K562 (cell line): ENCODE results near the gene GRHPR. TPM values are rescaled to one million over a fixed set of nuclear protein-coding genes. Genes with fewer than 3 reads are reported as not detected.

Experiments
- ESRRB ChIP-seq: fragments of 250-450 bp; sonication (Bioruptor Pico); IDR thresholded peaks from 2 replicates; pipeline ENCODE4 v1.5.0; 2020; ENCODE audit warnings: mild to moderate bottlenecking, moderate library complexity, borderline replicate concordance
- KLF1 ChIP-seq: fragments of 450-650 bp; IDR thresholded peaks from 2 replicates; pipeline ENCODE4 v1.6.1; 2016; ENCODE audit warnings: missing genetic modification characterization, missing compliant biosample characterization
- RBM25 ChIP-seq: fragments of 200-400 bp; formaldehyde crosslinking; IDR thresholded peaks from 2 replicates; pipeline ENCODE4 v1.6.1; 2018; ENCODE audit warnings: low read length, low read depth, moderate library complexity; ENCODE audit not compliant: severe bottlenecking
- SP2 ChIP-seq: IDR thresholded peaks from 2 replicates; pipeline ENCODE4 v1.6.1; 2011; ENCODE audit warnings: mild to moderate bottlenecking, low read depth, low read length, moderate library complexity; ENCODE audit not compliant: poor library complexity, severe bottlenecking; ENCODE audit errors: extremely low read depth
- SREBF2 ChIP-seq: sonication (generic); formaldehyde crosslinking; IDR thresholded peaks from 2 replicates; pipeline ENCODE4 v1.4.0; 2020; ENCODE audit warnings: mild to moderate bottlenecking, missing genetic modification reagents
- TAF7 ChIP-seq: fragments of 450-650 bp; IDR thresholded peaks from 2 replicates; pipeline ENCODE4 v1.6.1; 2016; ENCODE audit warnings: missing genetic modification characterization, missing compliant biosample characterization
- TARDBP ChIP-seq: fragments of 450-650 bp; IDR thresholded peaks from 2 replicates; pipeline ENCODE4 v1.6.1; 2016
- ZSCAN29 ChIP-seq: fragments of 450-650 bp; IDR thresholded peaks from 2 replicates; pipeline ENCODE4 v1.6.1; 2017
- polyA plus RNA-seq, 8 experiments: library from polyadenylated mRNA; depleted of rRNA in 4 of 8; stranded (reverse) in 5 of 8; unstranded in 3 of 8; fragments of >200 nt; fragmentation: Nextera tagmentation in 2 of 8; fragmentation: Illumina TruSeq in 1 of 8; extraction: Ambion mirVana in 2 of 8; extraction: Trizol in 1 of 8; gene quantifications; 2 replicates each; pipeline versions ENCODE4 v1.2.1 to v1.2.3, GENCODE V29; 2011 to 2014; ENCODE audit warnings: inconsistent platforms in 1 of 8, missing spikeins in 1 of 8
- total RNA-seq, 7 experiments: library from RNA; depleted of rRNA in 6 of 7; stranded (reverse); fragments of >200 nt in 6 of 7; fragmentation: Illumina TruSeq in 2 of 7; extraction: Trizol in 2 of 7; gene quantifications; 2 replicates each; pipeline versions ENCODE4 v1.2.1 to v1.2.3, GENCODE V29; 2011 to 2021; ENCODE audit warnings: low replicate concordance in 1 of 7
- TF ChIP-seq, protein P1 (sequence below), 2 experiments: IDR thresholded peaks; 2 replicates each; pipeline ENCODE4 v1.6.1; 2011; ENCODE audit warnings: borderline replicate concordance in 1 of 2, control low read depth in 1 of 2, low read depth in 1 of 2, low read length in 1 of 2, mild to moderate bottlenecking in 1 of 2, mixed read lengths in 1 of 2, moderate library complexity in 1 of 2; ENCODE audit not compliant: insufficient read depth in 1 of 2, insufficient read length in 1 of 2, poor library complexity in 1 of 2, severe bottlenecking in 1 of 2; ENCODE audit errors: extremely low read depth in 1 of 2
- TF ChIP-seq, protein P2 (sequence below): fragments of 200-800 bp; sonication (Bioruptor generic); IDR thresholded peaks from 2 replicates; pipeline ENCODE4 v1.6.1; 2017; ENCODE audit warnings: missing genetic modification characterization, missing compliant biosample characterization
- TF ChIP-seq, protein P3 (sequence below): fragments of 450-650 bp; IDR thresholded peaks from 2 replicates; pipeline ENCODE4 v1.7.1; 2018; ENCODE audit warnings: mild to moderate bottlenecking, low read depth; ENCODE audit not compliant: partially characterized antibody

The GRHPR gene
- total and polyA plus RNA-seq, 9 of the 15 experiments (the other 6 are each of a cell fraction or from before 2014, with no cell fraction given), result 38.9 to 144 (median 120) TPM

DNA sequence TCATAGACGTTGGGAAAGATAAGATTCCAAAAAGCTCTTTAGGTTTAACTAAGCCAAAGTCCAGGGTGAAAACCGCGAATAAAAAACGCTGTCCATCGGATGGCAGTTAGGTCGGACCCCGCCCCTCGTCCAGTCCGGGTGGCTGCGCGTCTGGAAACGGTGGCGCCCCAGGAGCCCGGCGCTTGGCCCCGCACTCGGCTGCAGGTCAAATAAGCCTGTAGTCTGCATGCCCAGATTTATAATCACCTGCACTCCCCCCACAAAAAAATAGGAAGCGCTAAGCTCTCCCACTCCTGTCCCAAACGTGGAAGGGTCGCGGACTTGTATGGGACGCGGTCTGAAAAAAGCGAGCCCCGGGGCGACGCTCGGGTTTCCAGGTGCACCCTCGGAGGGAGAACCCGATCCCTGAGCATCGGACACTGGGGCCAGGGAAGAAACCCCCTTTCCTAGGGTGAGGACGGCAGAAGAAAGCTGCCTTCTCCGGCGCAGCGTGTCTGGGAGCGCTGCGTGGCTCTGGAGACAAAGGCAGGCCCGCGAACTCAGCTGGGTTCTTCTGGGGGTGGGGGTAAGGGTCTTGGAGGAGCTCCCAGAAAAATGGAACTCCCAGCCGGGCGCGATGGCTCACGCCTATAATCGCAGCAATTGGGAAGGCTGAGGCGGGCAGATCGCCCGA, 43.7 kb downstream of the GRHPR start (continued):
- TF ChIP-seq ESRRB (CRISPR knock-in tag), result no peak
- TF ChIP-seq SP2, result no peak
- TF ChIP-seq, protein P1, sequence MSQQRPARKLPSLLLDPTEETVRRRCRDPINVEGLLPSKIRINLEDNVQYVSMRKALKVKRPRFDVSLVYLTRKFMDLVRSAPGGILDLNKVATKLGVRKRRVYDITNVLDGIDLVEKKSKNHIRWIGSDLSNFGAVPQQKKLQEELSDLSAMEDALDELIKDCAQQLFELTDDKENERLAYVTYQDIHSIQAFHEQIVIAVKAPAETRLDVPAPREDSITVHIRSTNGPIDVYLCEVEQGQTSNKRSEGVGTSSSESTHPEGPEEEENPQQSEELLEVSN (IDR thresholded peaks at IDR 0.05; ENCODE audit: borderline replicate concordance in 1 of 2, extremely low read depth in 1 of 2, insufficient read depth in 1 of 2, insufficient read length in 1 of 2, low read depth in 1 of 2, low read length in 1 of 2, poor library complexity in 1 of 2, severe bottlenecking in 1 of 2), result peak in 1 of 2 experiments; percentile 6
- TF ChIP-seq, protein P2, sequence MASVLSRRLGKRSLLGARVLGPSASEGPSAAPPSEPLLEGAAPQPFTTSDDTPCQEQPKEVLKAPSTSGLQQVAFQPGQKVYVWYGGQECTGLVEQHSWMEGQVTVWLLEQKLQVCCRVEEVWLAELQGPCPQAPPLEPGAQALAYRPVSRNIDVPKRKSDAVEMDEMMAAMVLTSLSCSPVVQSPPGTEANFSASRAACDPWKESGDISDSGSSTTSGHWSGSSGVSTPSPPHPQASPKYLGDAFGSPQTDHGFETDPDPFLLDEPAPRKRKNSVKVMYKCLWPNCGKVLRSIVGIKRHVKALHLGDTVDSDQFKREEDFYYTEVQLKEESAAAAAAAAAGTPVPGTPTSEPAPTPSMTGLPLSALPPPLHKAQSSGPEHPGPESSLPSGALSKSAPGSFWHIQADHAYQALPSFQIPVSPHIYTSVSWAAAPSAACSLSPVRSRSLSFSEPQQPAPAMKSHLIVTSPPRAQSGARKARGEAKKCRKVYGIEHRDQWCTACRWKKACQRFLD (CRISPR knock-in tag), result peak; percentile 74; the same call in 1 of the 2 replicates
- no peak for TF ChIP-seq RBM25
- no peak for TF ChIP-seq TAF7 (tag)
- no peak for TF ChIP-seq ZSCAN29
- 0 out of 2 replicates have a peak, but pooled peaks have one; percentile 22 for TF ChIP-seq TARDBP
- no peak for TF ChIP-seq KLF1 (tag)
- TF ChIP-seq SREBF2, result no peak
- TF ChIP-seq, protein P3, sequence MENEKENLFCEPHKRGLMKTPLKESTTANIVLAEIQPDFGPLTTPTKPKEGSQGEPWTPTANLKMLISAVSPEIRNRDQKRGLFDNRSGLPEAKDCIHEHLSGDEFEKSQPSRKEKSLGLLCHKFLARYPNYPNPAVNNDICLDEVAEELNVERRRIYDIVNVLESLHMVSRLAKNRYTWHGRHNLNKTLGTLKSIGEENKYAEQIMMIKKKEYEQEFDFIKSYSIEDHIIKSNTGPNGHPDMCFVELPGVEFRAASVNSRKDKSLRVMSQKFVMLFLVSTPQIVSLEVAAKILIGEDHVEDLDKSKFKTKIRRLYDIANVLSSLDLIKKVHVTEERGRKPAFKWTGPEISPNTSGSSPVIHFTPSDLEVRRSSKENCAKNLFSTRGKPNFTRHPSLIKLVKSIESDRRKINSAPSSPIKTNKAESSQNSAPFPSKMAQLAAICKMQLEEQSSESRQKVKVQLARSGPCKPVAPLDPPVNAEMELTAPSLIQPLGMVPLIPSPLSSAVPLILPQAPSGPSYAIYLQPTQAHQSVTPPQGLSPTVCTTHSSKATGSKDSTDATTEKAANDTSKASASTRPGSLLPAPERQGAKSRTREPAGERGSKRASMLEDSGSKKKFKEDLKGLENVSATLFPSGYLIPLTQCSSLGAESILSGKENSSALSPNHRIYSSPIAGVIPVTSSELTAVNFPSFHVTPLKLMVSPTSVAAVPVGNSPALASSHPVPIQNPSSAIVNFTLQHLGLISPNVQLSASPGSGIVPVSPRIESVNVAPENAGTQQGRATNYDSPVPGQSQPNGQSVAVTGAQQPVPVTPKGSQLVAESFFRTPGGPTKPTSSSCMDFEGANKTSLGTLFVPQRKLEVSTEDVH, result no peak
